ENCODE data around the gene SLX4IP.
"Not testable (repeated sequence)": the region's sequence is repeated elsewhere in the genome, so short reads cannot be mapped to it uniquely, and the experiment has no call there.

The SLX4IP gene

DNA sequence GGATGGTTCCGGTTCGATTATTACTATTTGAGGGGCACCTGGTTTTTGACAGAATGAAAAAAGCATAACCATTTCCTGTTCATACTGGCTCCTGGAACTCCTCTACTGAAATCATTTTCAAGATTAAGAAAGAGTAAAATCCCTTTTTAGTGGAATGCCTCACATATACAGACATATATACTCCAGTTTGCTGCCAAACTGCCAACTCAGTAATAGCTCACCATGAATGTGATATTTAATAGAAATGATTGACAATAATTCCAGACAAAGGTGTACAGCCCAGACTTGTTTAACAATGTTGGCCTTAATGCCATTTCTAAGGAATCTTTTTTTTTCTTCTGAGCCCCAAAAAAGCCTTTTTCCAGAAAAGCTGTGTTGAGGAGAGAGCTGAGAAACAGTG lies 145.6 kb downstream of the SLX4IP start:
- DNase-seq, result no peak

DNA sequence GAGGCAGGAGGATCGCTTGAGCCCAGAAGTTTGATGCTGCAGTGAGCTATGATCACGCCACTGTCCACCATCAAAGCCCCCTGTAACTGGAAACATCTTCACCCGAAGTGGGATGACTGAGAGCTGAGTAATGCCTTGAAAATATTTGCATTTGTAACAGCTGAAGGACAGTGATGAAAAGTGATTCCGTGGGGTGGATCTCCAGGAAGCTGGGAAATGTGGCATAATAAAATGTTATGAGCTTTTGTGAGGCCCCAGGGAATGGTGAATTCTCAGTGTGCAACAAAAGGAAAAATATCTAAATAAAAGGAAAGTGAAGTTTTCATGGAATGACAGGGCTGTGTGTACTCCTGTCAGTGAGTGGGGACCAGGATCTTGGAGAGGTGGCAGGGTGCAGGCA lies 146.7 kb downstream of the SLX4IP start:
- no peak for DNase-seq

DNA sequence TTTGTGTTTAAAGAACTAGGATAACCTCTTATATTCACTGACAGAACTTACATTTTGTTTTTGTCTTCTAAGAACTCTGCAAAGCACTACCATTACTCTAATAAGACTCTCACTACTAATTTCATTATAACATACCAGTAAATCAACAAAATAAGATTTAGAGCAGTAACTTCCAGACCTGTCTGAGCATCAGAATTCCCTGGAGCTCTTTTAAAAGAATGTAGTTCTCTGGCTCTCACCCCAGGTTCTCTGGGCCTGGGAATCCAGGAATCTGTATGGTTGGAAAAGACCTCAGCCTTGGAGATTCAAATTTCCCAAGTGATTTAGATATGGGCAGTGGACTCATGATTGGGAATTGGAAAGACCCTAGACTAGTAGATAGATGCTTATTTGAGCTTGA lies 149.3 kb downstream of the SLX4IP start:
- DNase-seq, result no peak

DNA sequence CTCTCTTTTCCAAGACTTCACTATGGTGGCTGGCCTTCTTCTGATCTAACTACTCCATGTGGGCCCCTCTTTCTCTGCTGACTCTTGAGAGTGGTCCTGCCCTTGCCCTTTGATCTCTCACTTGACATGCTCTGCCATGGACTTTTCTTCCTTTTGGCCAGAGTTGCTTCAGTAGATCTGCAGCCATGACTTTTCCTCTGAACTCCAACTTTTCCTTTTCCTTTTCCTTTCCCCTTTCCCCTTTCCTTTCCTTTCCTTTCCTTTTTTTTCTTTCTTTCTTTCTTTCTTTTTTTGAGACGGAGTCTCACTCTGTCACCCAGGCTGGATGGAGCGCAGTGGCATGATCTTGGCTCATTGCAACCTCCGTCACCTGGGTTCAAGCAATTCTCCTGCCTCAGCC lies 150.2 kb downstream of the SLX4IP start:
- DNase-seq, result no peak

DNA sequence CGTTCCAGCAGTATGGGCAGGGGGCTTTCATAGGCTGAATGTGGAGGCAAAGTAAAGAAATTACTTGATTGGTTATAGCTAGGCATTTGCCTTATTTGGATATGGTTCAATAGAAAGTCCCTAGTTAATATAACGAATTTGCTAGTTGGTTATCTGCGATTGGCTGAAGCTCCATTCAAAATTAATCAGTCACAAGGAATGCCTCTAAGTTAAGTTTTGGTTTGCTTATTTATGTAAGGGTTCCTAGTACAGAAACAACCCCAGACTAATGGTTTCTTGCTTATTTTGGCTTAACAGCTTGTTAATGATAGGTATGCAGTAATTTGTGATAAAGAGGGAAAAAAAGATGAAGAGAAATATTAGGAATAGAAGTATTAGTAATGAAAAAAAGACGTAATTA lies 151.2 kb downstream of the SLX4IP start:
- no peak for DNase-seq

DNA sequence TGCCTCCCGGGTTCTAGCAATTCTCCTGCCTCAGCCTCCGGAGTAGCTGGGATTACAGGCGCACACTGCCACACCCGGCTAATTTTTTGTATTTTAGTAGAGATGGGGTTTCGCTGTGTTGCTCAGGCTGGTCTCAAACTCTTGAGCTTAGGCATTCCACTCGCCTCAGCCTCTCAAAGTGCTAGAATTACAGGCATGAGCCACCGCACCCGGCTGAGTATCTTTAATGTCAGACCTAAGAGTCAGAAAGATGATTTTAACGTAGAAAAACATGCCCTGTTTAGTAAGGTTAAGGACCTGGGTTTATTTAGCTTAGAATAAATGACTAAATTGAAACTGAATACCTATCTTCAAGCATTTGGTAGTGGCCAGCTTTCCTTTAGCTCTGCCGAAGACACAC lies 155.3 kb downstream of the SLX4IP start:
- DNase-seq, result not testable (repeated sequence)

DNA sequence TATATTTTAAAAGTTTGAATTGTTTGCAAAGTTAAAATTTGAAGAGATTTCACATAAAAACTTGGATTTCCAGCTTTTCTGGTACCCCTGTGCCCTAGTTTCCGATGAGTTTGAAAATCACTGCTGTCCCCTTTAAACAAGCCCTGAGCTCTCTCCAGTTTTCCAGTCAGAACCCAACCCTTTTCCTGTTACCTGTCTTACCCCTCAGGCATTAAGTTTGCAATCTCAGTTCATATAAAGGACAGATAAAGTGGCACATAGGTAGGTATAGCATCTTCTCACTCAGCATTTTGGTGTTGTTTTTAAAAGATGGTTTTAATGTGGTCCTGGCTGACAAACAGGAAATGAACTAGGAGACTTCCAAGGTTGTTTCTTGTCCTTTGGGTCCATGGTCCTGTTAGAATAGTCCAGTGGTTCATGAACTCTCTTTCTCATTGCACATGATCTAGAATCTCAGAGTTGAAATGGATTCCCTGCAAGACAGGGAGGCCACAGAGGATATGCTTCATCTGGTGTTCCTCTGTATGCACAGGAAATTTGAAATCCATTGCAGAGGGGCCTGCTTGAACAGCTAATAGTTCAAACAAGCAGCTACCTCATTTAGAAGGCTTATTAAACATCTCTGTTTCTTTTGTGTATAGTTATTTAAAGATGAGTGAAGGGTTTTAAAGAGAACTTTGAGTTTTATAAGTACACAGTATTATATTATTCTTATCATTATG lies 156.0 kb downstream of the SLX4IP start:
- no peak for DNase-seq

DNA sequence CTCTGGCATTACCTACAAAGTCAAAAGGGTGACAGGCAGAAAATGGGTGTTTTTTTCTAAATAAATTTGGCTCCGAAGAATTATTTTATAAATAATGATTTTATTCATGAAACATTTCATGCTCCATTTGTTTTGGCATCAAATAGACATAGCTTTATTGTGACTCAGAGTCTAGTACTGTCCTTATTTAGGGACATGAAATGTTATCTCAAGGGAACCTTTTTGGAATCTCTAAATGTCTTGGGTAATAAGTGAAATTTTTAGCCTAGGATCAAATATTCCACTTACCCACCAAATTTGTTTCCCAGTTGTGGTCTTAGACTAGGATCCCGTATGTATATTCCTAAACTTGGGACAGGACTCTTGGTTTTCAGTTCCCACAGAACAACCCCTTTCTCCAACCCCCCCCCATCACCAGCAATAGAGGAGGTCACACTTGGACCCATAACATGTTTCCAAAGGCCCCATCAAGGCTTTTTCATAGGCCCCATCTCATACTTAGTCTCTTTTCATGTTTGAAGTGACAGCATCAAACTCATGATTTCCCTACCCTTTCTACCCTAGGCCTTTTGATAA lies 156.9 kb downstream of the SLX4IP start:
- DNase-seq, result no peak

DNA sequence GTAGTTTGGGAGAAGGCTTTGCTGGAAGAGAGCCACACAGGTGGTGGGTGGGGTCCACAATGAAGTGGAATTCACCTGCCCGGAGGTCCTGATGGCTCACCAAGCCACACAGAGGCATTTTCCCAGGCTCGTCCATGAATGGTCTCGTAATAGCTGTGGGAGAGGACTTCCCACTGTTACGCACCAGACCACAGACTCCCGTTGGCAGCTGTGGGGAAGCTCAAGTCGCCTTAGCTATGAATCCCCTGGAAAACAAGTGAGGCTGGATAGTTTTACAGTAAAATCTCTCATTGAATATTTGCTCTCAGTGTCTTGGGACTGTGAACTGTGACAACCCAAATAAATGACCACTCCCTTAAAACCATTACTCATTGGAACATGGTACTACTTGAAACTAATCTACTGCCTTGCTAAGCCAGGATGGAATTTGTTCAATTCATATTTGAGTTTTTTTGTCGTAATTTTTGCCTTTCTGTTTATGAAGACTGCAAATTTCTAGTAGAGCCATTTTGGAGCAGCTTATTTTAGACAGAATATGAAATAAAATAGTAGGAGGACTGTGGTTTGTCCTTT lies 159.3 kb downstream of the SLX4IP start:
- DNase-seq, result no peak

DNA sequence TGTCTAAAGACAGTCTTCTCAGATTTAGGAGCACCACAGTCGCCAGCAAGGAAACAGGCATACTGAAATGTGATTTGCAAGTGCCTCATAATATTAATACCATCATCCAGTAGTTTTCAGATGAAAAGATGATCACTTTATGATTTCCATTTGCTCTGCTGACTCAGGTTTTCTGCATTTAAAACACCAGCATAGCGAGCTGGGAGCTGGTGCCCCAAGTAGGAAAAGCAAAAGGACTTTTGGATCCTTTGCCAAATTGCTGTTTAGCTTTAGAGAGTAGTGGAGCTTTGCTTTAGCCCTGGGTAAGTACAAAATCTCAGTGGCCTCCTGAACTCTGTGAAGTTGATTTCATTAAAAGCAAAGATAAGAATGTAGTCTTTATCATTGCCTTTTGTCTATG lies 160.2 kb downstream of the SLX4IP start:
- DNase-seq, result no peak

DNA sequence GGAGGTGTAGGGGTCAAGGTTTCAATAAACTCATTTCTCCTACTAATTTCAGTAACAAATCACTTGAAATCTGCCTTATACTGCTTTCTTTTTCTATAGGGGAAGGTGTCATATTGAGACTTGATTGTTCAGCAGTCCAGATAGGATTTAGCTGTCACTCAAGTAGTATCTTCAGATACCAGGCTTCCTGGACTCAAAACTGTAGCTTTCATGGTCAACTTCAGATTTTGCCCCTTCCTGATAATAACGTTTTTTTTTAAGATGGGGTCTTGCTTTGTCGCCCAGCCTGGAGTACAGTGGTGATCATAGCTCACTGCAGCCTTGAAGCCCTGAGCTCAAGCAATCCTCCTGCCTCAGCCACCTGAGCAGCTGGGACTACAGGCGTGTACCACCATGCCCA lies 160.9 kb downstream of the SLX4IP start:
- DNase-seq, result no peak

DNA sequence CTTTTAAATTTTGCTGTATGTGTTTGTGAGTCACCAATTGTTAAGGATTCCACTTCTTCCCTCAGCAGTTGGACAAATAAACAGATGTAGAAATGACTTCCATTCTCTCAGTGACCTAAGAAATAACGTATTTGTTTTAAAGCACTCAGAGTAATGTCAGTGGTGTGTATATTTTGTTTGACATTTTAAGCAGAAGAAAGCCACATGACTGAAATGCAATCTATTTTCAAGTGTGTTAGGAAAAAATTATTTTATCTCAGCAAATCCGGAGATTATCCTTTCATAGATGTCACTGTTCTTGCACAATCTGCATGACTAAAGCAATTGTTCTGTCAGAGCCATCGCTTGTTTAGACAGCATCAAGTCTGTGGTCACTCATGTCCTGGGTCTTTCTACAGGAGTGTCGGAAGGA lies 161.6 kb downstream of the SLX4IP start:
- no peak for DNase-seq

DNA sequence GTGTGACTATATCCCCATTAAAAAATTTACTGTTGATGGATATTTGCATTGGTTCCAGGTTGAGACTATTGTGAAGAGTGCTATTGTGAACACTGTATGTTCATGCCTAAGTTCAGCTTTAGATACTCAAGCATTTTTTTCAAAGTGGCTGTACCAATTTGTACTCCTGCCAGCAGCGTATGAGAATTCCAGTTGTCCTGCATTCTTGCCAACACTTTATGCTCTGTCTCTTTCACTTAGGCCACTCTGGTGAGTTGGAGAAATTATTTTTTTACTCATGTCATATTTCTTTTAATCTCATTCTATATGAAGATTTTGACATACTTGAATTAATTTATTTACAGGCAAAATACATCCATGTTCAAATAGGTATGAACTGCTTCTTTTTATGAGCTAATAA lies 162.5 kb downstream of the SLX4IP start:
- DNase-seq, result no peak

DNA sequence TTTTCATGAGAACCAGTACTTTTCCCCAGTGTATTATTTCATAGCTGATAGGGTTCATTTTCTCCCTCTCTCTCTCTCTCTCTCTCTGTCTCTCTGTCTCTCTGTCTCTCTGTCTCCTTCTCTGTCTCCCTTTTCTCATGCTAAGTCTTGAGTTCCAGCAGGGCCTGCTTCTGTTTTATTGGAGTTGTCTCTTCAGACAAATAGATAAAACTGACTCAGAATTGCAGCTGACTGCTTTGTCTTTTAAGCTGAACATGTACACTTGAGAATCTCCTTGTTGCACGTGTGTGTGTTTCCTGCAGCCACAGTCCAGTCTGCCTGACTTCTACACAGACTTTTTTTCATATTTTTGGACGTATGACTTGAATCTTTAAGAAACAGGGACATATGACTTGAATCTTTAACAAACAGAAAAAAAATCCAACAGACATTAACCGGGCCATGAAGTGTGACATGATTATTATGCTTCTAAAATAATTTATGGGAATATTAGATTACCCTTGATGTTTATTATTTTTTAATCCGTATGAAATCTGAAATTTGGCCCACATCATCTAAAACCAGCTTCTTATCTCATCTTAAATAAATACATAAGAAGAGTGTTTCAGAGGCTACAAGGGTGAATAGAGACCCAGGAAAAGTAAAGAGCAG lies 167.2 kb downstream of the SLX4IP start:
- DNase-seq, result no peak

DNA sequence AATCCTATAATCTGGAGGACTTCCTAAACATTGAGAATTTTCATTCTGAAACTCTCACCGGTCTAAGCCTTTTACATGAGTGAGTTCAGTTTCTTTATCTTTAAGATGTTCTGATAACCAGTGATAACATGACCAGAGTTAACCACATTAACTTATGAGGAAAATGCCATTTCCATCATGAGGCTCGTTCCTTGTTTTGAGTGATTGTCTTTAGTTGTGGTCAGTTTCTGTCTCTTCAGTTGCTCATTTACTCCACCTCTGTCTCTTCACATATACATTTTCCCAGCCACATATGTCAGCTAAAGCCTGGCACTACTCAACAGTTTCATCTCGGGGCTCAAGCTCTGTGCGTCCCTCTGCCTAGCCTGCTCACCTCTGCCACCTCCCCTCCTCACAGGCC lies 168.3 kb downstream of the SLX4IP start:
- peak; percentile 43 for DNase-seq

DNA sequence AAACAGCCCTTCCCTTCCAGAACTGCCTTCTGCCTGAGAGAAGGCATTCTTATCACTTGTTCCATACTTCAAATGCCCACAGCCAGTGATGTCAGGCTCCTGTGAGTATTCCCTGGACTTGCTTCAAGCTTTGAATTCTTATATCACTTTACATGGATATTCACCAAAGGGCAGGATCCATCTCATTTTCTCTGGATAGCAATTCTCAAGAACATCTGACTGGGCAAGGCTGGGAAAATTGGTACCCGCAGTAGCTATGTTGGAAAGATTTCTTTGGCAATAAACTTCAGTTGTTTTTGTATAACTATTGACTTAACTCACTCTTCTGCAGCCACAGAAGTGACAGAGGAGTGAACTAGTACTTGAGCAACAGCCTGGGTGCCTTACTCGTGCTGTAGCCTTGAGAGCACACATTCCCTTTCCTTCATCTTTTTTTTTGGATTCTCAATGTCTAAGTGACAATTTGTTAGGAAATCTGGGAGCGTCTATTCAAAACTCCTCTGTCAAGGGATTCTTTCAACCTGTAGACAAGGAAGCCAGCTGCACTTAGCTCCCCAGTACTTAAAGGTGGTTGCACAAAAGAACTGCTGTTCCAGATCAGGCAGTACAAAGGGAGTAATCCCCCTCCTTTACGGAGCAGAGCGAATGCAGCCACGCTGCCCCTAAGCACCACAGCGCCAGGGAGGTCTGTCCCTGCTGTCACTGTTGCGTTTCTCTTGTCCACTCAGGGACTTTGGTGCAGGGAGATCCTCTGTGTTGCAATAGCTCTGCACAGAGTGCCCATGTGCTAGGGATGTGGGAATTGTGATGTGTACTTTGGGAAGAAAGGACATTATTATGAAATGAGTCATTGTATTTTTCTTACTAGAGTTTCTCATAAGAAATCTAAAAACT lies 169.1 kb downstream of the SLX4IP start:
- DNase-seq, result no peak

DNA sequence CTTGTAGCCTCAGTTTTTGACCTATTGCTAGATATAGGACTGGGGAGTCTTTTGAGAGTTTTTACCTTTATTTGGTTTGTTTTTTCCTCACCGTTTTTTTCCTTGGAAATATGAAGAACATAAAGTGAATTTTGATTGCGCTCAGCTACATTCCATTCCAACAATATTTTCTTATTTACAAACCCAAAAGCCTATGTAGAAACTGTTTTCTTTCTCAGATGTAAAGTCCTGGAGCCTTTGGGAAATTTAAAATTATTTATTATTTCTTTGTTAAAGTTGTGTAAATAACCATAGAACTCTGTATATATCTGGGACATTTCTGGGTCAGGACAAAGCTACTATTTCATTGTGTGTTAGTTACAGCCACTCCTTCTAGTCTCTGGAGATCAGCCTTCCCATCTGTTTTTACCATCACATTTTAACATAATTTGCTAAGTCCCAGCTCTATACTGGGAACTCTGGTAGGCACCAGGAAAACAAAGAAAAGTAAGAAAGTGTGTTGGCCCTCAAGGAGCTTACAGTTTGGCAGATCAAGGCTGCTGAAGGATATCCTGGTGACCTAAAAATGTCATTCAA lies 169.8 kb downstream of the SLX4IP start:
- no peak for DNase-seq

DNA sequence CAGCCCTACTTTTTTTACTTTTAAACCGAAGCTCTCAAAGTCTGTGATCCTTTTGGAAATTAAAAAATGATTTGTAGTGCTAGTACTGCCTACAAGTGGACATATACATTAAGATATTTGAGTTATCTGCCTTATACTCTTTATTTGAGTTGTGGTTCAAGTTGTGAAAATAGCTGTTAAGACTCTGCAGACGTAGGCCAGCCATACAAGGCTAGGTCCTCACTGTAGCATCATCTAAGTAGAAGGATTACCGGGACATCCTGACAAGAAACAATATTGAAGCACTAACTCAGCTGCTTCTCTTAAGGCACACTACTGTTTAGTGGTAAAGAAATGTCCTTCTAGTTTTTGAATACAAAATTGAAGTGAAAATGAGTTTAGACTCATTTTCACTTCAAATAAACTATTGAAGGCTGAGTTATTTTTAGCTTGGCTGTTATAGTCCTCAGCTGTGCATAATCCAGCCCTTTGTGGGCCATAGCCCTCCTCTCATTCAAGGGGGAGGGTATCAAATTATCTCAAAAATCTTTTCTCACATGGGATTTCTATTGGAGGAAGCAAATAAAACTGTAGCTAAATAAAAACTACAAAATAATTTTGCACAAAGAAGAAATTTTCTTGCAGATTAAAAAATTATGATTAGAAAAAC lies 170.6 kb downstream of the SLX4IP start:
- no peak for DNase-seq

DNA sequence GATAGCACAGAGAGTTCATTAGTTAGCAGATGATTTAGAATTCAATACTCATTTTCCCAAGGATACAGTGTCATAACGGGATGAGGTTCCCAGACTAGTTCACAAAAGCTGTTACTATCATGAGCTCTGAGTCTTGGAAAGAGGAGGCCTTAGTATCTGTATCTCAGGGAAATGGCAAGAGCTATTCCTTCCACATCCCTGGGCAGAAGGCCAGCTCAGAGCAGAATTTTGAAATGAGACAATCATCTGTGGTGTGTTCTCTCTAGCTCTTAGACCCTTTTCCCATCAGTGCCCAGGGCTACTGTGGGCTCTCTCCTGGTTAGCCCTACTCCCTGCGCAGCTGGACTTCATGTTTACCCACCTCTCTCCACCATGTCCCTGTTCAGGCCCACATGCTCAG lies 174.2 kb downstream of the SLX4IP start:
- no peak for DNase-seq

DNA sequence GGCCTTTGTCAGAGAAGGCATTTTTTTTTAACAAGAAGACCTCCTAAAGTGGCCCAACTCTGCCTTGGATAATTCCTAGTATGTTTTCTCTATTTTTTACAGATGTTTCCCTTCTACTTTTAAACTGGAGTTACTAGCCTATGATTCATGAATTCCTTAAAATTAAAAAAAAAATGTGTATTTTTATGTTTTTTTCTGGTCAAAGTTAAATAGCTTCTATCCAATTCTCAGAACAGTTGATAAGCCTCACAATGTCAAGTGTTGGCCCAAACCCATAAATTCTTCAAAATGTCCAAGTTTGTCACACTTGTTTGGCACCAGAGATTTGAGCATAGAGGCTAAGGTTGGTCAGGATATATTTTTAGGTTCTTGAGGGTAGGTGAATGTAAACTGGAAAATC lies 174.7 kb downstream of the SLX4IP start:
- no peak for DNase-seq

DNA sequence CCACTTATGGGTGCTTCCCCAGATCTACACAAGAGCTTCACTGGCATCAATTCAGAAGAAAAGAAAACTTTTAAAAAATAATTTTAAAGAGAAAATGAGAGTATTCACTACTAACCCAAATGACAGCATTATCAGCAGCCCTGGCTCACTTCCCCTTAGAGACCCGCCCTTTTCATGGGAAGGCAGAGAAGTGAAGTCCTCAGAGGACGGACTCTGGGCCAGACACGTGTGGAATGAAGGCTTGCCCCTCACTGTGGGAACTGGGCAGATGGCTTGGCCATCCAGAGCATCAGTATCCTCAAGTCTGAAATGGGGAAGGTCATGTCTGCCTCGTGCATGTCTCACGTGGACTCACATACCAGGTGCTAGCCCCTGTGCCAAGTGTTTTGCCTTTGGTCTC lies 175.1 kb downstream of the SLX4IP start:
- no peak for DNase-seq

DNA sequence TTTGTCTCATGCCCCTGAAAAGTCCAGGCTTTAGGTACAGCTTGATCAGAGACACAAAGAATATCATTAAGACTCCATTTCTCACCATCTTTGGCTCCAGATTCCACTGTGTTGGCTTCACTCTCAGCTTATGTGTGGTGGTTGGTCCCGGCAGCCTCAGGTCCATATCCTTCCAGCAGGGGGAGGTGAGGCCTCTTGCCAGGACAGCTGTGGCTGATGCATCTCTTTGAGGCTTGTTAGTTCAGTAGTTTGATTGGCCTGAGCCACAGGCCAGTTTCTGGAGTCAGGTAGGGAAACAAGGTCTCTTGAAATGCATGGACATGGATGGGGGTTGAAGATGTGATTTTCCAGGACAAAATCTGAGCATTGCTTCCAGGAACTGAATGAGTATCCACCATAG lies 176.3 kb downstream of the SLX4IP start:
- DNase-seq, result no peak
